GM12864 (cell line): ENCODE results near the gene GVQW3.
"Not testable (repeated sequence)": the region's sequence is repeated elsewhere in the genome, so short reads cannot be mapped to it uniquely, and the experiment has no call there.

ENCODE experiments used
- DNase-seq: peaks from one replicate; pipeline ENCODE4 v3.0.0-alpha.2; 2011; ENCODE audit warnings: low read depth
- H3K4me3 ChIP-seq: 2 replicates; pipeline ENCODE4 v1.5.1; 2011; ENCODE audit warnings: mild to moderate bottlenecking, low read depth, low read length, control low read depth
- CTCF ChIP-seq: IDR thresholded peaks from 2 replicates; pipeline ENCODE4 v1.5.1; 2011; ENCODE audit warnings: low read depth, mild to moderate bottlenecking, moderate library complexity, low read length, control low read depth, inconsistent platforms; ENCODE audit errors: missing control alignments

GVQW3 gene

GRCh38 chr11:76392870-76393269, 11.7 kb downstream of the GVQW3 start:
- no peak for DNase-seq
- no peak for TF ChIP-seq CTCF
- no peak overlapping the region for H3K4me3 ChIP-seq

GRCh38 chr11:76394411-76394810, 13.3 kb downstream of the GVQW3 start:
- TF ChIP-seq CTCF: no peak
- DNase-seq: no peak
- H3K4me3 ChIP-seq: no peak overlapping the region

- no peak overlapping the region for H3K4me3 ChIP-seq
- no peak for DNase-seq
- no peak for TF ChIP-seq CTCF
Observed at GRCh38 chr11:76395296-76395695, 14.2 kb downstream of the GVQW3 start.

GRCh38 chr11:76397383-76397782, 16.3 kb downstream of the GVQW3 start:
- H3K4me3 ChIP-seq: no peak overlapping the region
- TF ChIP-seq CTCF: no peak

GRCh38 chr11:76400967-76401366, 19.8 kb downstream of the GVQW3 start:
- no peak for DNase-seq

More at GRCh38 chr11:76397383-76397782, 16.3 kb downstream of the GVQW3 start:
- DNase-seq: no peak

GRCh38 chr11:76401484-76401883, 20.4 kb downstream of the GVQW3 start:
- H3K4me3 ChIP-seq, DNase-seq: not testable (repeated sequence)

More at GRCh38 chr11:76400967-76401366, 19.8 kb downstream of the GVQW3 start:
- TF ChIP-seq CTCF: no peak
- no peak overlapping the region for H3K4me3 ChIP-seq

GRCh38 chr11:76406359-76406758, 25.2 kb downstream of the GVQW3 start:
- no peak for TF ChIP-seq CTCF
- H3K4me3 ChIP-seq: no peak overlapping the region

More at GRCh38 chr11:76406359-76406758, 25.2 kb downstream of the GVQW3 start:
- DNase-seq: no peak
